SIG-M5 treated with dmso at 0.1 percent for 504 hours (cell line): ENCODE results near the gene CARS1.
"Not testable (repeated sequence)": the region's sequence is repeated elsewhere in the genome, so short reads cannot be mapped to it uniquely, and the experiment has no call there.

Source experiments
- DNase-seq: peaks from one replicate; lab custom pipeline; 2025; ENCODE audit not compliant: unreplicated experiment; lab: John Stamatoyannopoulos, UW

Gene CARS1

DNA sequence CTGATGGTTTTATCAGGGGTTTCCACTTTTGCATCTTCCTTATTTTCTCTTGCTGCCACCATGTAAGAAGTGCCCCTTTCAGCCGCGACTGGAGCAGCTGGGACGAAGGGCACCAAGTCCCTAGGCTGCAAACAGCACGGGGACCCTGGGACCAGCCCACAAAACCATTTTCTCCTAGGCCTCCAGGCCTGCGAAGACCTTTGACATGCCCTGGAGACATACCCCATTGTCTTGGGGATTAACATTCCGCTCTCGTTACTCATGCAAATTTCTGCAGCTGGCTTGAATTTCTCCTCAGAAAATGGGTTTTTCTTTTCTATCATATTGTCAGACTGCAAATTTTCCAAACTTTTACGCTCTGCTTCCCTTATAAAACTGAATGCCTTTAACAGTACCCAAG is 6.7 kb upstream of the CARS1 start:
- DNase-seq: not testable (repeated sequence)

DNA sequence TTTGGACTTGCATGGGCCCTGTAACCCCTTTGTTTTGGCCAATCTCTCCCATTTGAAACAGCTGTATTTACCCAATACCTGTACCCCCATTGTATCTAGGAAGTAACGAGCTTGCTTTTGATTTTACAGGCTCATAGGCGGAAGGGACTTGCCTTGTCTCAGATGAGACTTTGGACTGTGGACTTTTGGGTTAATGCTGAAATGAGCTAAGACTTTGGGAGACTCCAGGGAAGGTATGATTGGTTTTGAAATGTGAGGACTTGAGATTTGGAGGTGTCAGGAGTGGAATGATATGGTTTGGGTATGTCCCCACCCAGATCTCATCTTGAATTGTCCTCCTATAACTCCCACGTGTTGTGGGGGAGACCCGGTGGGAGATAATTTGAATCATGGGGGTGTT is 6.2 kb upstream of the CARS1 start:
- DNase-seq: not testable (repeated sequence)

DNA sequence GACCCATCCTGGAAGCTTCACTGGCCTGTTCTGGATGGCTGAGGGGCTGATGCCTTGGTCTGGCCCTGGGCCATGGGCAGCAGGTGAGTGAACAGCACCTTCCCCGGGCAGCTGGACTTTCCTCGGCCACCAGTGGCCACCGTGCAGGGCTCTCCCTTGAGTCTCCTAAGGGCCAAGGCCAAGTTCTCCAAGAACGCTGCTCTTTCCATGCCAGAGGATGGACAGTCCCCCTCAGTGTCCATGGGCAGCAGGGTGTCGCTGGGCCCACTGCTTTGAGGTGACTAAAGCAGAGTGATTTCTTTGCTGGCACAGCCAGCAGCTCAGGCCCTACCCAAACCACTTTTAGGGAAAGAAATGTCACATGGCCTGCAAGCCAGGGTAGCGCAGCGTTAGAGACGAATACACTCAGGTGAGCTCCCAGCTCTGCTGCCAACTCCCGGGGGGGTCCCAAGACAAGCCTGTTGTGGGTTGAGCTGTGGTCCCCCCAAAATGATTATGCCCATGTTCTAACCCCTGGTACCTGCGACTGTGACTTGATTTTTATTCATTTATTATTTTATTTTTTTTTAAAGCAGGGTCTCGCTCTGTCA is 3.3 kb upstream of the CARS1 start:
- DNase-seq: no peak

DNA sequence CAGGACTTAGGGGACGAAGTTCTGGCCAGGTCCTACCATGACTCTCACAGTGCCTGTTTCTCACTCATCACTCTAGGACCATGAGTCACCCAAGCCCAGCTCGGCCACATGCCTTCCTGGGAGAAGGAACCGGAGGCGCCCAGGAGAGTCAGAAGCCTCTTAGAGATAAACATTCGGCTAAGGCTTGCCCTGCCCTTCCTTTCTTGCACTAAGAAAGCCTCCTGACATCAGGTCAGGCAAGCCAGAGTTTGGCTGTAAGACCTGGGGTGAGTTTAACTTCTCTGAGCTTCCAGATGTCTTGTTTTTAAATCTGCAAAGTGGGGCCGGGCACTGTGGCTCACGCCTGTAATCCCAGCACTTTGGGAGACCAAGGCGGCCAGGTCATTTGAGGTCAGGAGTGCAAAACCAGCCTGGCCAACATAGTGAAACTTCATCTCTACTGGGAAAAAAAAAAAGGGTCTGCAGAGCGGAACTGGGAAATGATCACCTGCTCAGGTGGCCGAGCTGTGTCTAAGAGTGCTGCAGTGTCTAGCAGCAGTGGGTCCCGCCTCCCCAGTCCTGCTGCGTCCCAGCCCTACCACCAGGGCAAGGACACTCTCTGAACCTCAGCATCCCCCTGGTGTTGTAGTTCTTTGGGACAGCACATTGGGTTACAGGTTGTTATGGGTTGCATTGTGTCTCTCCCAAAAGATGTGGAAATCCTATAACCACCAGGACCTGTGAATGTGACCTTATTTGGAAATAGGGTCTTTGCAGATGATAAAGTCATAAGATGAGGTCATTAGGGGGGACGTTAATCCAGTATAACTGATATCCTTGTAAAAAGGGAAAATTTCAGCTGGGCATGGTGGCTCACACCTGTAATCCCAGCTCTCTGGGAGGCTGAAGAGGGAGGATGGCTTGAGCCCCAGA is 1.8 kb upstream of the CARS1 start:
- no peak for DNase-seq

DNA sequence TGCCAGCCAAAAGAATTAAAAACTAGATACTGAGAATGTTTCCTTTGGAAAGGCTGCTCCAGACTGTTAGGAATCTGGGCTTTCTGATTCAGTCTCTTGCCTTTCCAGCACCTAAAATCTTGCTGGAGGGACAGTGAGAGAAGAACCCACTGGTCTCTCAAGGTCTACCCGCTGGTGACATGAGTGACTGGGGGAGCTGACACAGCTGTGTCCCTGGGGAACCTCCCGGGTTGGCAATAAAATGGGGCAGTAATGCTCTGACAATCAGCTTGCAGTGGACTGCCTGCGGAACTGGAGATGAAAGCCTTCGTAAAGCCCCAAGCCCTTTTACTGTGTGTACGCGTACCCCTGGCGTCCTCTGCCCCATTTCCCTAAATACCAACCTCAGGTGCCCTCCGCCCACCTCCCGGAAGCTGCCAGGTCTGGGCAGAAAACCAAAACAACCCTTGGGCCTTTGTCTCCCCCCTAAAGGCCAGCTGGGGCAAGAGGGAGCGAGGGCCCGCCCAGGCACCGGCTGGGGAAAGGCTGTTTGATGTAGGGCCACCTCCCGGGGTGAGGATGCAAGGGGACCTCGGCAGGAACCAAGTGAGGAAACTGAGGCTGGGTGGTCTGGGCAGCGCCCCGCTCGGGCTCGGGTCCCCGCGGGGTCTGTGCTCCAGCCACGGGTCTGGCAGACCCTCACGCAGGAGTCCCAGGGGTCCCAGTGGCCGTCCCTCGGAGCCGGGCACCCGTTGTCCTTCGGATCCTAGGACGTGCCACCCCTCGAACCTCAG is 741 bp downstream of the CARS1 start:
- DNase-seq: no peak

DNA sequence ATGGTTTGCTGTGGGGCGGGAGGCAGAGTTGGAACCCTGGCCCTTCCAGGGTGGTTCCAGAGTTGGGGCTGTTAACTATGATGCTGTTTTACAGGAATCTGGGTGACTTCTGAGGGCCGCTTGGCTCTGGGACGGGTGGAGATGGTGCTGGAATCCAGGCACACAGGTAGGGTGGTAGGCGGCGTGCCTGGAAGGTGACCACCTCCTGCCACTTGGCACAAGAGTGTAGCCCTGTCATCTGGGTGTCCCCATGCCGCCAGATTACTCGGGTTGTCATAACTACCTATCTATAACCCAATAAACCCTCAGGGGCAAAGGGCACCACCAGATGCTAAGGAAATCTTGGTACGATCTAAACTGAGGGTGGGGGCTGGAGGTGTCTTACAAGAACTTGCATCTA is 1.3 kb downstream of the CARS1 start:
- DNase-seq: no peak

DNA sequence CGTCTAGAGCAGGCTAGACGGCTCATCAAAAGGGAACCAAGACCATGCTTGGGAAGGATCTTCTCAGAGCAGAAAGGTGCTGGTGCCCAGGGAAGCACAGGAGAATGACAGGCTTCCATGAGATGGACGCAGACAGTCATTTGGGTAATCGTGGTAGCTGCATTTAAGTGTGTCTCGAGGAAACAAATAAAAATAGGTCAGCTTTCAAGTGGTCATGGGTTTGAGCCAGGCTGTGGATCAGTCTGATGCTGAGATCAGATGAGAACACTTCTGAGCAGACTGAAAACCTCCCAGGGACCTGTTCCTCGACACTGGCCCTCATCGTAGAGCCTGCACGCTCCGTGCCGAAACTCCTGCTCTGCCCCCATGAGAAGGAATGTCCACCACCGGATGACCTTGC is 4.7 kb downstream of the CARS1 start:
- DNase-seq: no peak

DNA sequence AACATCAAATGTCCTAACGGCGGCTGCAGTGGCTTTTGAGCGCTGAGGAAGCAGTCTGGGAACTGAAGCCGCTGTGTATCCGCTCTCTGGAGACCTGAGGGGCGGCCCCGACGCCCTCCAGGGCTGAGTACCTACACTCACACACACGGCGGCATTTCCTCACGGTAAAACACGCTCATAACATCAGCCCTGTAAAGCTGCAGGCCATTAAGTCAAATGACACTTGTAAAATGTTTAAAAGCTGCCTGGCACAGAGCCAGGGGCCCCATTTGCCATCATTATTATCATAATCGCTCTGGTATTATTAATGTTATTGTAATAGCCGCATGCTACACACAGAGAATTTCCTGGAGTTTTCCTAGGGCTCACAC is 5.1 kb downstream of the CARS1 start:
- DNase-seq: no peak

DNA sequence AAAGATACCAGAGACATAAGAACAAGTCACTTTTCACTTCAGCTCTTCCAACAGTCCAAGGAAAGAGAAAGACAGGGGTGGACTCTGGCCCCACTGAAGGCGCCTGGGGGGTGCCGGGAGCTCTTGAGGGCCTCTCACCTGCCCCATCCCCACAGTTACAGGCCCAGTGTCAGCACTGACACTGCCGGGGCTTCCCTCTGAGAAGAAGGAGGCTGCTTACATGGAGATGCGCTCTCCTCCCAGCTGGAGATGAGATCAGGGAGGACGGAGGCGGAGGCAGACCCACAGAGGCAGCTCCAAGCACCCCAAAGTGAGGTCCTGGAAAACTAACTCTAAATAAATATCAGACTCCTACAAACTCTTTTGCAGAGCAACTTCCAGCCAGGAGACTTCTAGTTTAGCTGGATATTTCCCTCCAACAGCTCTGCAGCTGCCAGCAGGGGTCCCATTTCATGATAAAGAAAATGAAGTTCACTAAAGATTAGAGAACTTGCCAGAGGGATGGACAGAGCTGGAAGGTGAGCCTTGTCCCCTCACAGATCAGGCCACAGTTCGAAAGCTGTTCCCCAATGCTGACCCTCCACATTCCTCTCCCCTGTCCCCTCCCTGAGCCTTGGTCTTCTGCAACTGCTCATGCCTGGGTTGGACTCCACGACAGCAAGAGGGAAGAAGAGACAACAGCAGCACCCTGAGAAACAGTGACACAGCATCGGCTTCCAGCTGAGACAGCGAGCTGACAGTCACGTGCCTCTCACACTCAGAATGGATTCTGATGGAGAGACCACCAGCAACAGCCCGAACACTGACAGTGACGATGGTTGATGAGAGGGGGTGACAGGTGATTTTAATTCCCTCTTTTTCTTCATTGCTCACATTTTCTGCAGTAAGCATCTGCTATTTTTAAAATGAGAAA is 5.8 kb downstream of the CARS1 start:
- no peak for DNase-seq

DNA sequence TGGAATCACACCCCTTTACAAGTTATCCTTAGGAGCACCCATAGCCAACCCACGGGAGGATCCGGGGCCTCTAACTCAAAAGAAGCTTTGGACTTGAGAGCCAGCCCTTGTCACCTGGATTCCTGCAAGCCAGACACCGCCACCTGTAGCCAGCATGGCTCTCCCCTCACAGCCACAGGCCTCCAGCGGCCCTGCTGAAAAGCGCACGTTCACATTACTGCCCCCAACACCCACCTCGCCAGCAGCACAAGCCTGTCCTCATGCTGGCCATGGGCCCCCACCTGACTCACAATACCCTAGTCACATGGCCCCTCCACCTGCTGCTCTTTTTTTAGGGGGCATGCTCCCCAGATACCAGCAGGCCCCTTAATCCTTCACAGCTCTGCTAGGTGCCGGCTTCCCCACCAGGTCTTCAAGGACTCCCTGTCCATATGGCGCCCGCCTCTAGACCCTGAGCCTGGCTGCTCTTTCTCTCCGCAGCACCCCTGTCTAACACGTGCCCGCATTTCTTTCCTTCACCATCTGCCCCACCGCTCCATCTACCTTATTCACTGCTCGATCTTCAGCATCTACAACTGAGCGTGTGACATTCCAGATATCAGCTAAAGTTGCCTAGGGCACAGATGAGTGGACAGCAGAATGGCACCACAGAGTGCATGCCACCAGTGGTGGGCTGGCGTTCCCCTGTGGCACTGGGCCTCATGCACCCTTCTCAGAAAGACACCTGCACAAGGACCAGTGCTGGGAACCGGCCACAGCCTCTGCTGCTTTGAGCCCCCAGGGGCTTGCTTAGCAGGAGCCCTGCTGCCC is 6.6 kb downstream of the CARS1 start:
- no peak for DNase-seq

DNA sequence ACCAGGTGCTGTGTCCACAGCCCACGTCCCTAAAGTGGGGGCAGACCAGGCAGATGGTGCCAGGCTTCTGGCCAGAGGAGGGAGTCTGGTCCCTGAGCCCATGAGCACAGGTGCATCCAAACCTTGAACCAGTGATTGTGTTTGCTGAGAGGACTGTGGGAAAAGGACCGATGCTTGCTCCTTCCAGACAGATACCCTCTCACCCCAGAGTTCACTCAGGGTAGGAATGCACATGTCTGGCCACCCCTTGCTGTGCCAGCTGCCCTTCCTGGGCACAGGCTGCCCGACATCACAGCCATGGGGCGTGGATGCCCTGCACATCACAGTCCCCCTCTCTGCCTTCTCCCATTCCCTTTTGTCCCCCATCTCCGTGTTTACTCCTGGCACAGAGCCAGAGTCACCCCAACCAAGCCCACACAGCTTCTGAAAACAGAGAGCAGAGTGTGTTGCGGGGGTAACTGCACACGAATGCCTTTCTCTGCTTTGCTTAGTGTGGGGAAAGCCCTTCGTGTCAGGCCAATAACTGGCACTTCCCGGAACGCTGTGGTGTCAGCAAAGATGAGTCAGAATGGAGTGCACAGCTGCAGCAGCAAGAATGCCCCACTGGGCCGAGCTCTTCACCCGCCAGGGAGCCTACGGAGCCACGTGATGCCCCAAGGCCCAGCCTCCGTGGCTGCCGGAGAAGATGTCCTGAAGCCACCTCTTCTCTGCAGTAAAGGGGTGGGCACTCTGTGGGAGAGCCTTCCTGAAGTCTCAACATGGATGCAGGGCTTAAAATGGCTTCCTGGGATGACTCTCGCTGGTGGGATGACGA is 7.6 kb downstream of the CARS1 start:
- DNase-seq: peak; percentile 92

DNA sequence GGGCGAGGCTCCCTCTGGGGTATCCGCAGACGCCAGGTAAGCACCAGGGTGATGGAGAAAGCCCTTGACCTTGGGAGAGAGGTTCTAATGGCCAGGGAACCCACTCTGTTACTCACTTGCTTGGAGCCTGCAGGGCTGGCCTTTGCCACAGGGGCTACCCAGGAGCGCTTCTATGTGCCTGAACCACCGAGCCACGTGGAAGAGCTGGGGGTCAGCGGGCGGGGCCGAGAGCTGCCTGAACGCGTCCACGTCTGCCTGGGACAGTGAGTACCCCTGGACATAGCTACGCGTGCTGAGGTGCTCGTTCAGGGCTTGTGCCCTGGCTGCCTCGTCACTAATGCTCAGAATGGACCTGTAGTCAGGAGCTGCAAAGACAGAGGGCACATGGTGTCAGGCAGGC is 9.6 kb downstream of the CARS1 start:
- DNase-seq: no peak

DNA sequence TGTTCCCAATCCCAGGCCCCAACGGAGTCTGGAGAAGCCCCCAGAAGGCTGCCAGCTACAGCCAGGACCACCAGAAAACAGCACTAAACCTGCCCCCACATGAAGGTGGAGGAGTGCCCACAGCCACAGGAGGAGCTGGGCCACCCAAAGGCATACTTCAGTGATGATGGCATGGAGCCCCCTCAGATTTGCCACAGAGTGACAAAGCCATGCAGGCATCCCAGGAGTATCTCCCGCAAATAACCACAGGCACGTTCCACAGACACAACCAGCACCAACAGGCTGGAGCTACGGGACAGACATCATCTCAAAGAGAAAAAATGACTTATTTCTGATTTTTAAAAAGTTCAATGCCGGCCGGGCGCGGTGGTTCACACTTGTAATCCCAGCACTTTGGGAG is 10.6 kb downstream of the CARS1 start:
- no peak for DNase-seq

DNA sequence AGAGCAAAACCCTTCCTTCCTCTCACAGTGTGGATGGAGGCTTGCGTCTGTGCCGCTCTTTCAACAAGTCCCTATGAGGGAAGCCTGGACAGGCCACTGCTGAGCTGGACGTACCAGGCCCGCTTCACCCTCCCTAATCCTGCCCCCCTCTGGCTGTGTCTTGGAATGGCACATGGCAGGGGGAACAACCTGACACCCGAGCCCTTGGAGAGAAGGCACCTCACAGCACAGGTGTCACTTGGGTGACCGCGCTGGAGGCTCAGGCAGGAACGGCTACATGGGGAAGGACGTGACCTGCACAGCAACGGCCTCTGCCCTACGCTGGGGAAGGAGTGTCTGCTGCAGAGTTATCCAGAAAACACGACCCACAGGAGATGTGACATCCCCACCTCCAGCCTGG is 11.0 kb downstream of the CARS1 start:
- no peak for DNase-seq

DNA sequence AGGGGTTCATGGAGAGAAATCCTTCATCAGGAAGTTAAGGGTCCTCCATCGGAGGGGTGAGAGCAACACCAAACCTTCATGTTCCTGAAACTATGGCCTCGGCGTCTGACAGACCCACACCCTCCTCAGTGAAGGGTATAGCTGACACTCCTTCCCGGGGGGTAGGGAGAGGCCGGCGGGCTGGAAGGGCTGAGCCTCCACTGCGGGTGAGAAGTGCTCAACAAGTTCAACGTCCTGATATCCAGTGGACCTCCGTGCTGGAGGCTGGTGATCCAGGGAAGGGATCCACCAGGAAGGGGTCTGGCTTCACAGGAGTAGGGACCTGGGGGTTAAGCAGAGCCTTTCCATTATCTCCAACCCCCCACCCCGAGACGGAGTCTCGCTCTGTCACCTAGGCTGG is 12.3 kb downstream of the CARS1 start:
- DNase-seq: no peak

DNA sequence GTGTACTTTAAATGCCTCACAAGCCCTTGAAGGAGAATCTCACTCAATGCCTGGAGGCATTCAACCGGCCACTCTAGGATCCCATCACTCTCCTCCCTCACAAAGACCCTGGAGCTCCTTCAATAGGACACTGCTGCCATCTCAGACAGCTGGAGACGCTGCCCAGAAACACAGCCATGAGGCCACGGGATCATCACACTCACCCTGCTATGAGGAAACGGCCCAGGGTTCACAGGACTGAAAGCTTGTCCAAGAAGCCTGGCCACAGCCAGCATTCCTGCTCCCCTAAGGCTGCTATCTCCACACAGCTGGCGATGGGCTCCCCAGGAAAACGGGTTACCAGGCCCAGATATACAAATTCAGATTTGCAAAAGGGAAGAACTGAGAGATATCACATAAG is 13.2 kb downstream of the CARS1 start:
- DNase-seq: no peak

DNA sequence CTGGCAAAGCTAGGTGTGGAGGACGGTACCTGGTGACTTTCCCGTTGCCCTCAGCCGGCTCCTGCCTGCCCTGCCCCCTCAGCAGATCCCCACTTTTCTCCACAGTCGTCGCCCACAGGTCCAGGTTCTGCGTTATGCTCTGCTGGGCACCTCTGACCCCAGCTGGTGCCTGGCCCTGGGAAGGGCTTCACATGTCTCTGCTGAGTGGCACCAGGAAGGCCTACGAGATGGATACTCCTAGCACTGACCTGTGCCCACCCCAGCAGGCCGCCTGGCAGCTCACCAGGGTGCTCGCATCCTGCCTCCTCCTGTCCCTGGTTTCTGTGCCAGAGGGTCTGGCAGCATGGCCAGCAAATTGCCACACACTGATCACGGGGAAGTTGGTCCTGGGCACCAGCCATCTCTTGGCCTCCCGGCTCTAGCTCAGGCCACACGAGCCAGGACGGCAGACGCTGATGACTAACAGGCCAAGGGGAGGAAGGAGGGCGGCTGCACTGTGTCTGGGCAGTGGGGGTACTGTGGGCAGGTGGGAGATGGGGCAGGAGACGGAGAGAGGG is 13.8 kb downstream of the CARS1 start:
- DNase-seq: no peak

DNA sequence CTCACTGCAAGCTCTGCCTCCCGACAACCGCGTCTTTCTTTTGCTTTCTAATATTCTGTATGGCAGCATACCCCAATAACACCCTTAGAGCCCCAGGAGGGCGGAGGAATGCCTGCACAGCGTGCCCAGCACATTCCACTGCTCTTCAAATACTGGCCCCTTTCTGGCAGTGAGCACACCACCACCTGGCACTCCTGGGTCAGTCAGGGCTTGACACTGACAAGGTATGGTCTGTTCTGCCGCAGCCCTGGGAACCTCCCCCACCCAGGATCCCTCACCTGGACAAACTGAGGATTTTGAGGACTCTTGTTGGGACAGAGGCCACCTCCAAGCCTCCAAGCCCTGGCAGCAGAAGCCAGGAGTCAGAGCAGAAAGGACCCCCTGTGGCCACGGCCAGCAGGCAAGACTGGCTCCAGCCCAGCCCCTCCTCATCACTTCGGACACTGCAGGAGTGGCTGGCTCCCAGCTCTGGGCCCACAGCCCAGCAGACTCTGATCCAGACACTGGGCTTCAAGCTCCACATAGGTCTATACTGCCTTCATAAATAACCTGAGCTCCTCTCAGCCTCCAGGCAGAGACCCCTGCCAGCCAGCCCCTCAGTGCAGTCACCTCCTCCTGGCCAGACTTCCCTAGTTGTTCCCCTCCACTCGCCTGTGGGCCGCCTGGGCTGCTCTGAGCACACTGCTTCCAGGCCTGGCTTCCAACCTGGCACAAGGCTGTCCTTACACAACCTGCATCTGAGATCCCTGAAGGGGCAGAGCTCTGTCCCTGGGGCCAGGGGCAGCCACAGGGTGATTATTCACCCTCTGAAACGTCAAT is 14.5 kb downstream of the CARS1 start:
- DNase-seq: no peak
